ENCODE measurements around the gene PLEKHG7. TPM values are rescaled to one million over a fixed set of nuclear protein-coding genes. Genes with fewer than 3 reads are reported as not detected.
"Not testable (repeated sequence)": the region's sequence is repeated elsewhere in the genome, so short reads cannot be mapped to it uniquely, and the experiment has no call there.

PLEKHG7 gene
- total RNA-seq, 1 donor from 2014 or later: 5.3 TPM

GRCh38 chr12:92784356-92784755, 81.6 kb downstream of the PLEKHG7 start:
- no peak for ATAC-seq
- intact Hi-C loops (cut with DNase I): no loop called here

GRCh38 chr12:92784797-92785562, 82.2 kb downstream of the PLEKHG7 start:
- intact Hi-C loops (cut with DNase I): no loop called here
- ATAC-seq: peak; percentile 92
- DNase-seq (ENCODE audit: low spot score): no peak

More at GRCh38 chr12:92784356-92784755, 81.6 kb downstream of the PLEKHG7 start:
- DNase-seq (ENCODE audit: low spot score): no peak

GRCh38 chr12:92785563-92785950, 82.8 kb downstream of the PLEKHG7 start:
- peak; percentile 47 for ATAC-seq

GRCh38 chr12:92786045-92786444, 83.3 kb downstream of the PLEKHG7 start:
- ATAC-seq: peak; percentile 51
- intact Hi-C loops (cut with DNase I): no loop called here

More at GRCh38 chr12:92785563-92785950, 82.8 kb downstream of the PLEKHG7 start:
- no peak for DNase-seq (ENCODE audit: low spot score)
- intact Hi-C loops (cut with DNase I): no loop called here

GRCh38 chr12:92794356-92794755, 91.6 kb downstream of the PLEKHG7 start:
- intact Hi-C loops (cut with DNase I); ATAC-seq: not testable (repeated sequence)

More at GRCh38 chr12:92786045-92786444, 83.3 kb downstream of the PLEKHG7 start:
- DNase-seq (ENCODE audit: low spot score): no peak

GRCh38 chr12:92794814-92795213, 92.0 kb downstream of the PLEKHG7 start:
- ATAC-seq (no peak), DNase-seq (ENCODE audit: low spot score) (no peak)
- intact Hi-C loops (cut with DNase I): no loop called here

More at GRCh38 chr12:92794356-92794755, 91.6 kb downstream of the PLEKHG7 start:
- DNase-seq (ENCODE audit: low spot score): not testable (repeated sequence)

- intact Hi-C loops (cut with DNase I): no loop called here
- ATAC-seq (no peak), DNase-seq (ENCODE audit: low spot score) (no peak)
These were observed 93.9 kb downstream of the PLEKHG7 start for GRCh38 chr12:92796650-92797049.

- intact Hi-C loops (cut with DNase I): no loop called here
- no peak for ATAC-seq
- no peak for DNase-seq (ENCODE audit: low spot score)
These were observed 100.1 kb downstream of the PLEKHG7 start for GRCh38 chr12:92802906-92803305.

GRCh38 chr12:92803903-92804302, 101.1 kb downstream of the PLEKHG7 start:
- intact Hi-C loops (cut with DNase I): no loop called here
- ATAC-seq (no peak), DNase-seq (ENCODE audit: low spot score) (no peak)

GRCh38 chr12:92810370-92810769, 107.6 kb downstream of the PLEKHG7 start:
- intact Hi-C loops (cut with DNase I): no loop called here
- ATAC-seq (no peak), DNase-seq (ENCODE audit: low spot score) (no peak)

GRCh38 chr12:92814584-92814983, 111.8 kb downstream of the PLEKHG7 start:
- DNase-seq (ENCODE audit: low spot score) (no peak), ATAC-seq (no peak)
- intact Hi-C loops (cut with DNase I): no loop called here

GRCh38 chr12:92821142-92821541, 118.4 kb downstream of the PLEKHG7 start:
- intact Hi-C loops (cut with DNase I): no loop called here
- no peak for ATAC-seq
- no peak for DNase-seq (ENCODE audit: low spot score)

Other genes starting within 250 kb of the PLEKHG7 start
- gene EEA1, start 226.3 kb downstream of the PLEKHG7 start, total RNA-seq: 45.3 TPM

Measured in sciatic nerve (tissue), 2 donors.